ENCODE measurements around the gene AUTS2. TPM values are rescaled to one million over a fixed set of nuclear protein-coding genes. Genes with fewer than 3 reads are reported as not detected.

The AUTS2 gene
- polyA plus RNA-seq, 1 donor from 2014 or later, result 97.3 TPM

GRCh38 chr7:70694434-70694970, 1096.2 kb downstream of the AUTS2 start:
- TF ChIP-seq SMC3 (conservative IDR thresholded peaks at IDR 0.05; ENCODE audit: poor library complexity) (no peak), POLR2AphosphoS5 (IDR thresholded peaks at IDR 0.05) (no peak), RAD21 (conservative IDR thresholded peaks at IDR 0.05) (no peak), EZH2 (IDR thresholded peaks at IDR 0.05; ENCODE audit: borderline replicate concordance, insufficient read depth, low read length, poor library complexity, severe bottlenecking) (no peak), CTCF (IDR thresholded peaks at IDR 0.05; ENCODE audit: poor library complexity, severe bottlenecking) (no peak), EP300 (conservative IDR thresholded peaks at IDR 0.05; ENCODE audit: poor library complexity, severe bottlenecking) (no peak), MXI1 (conservative IDR thresholded peaks at IDR 0.05; ENCODE audit: poor library complexity, severe bottlenecking) (no peak), REST (IDR thresholded peaks at IDR 0.05; ENCODE audit: borderline replicate concordance) (no peak)
- peaks cover 89% of the 10 kb centered on the region for H3K79me2 ChIP-seq (replicated peaks; ENCODE audit: insufficient read depth, low read length)
- H3K4me3 ChIP-seq (ENCODE audit: low read length), result peak overlapping the region; percentile 87
- H2AFZ ChIP-seq (ENCODE audit: low read depth, low read length), result no peak overlapping the region
- H3K27ac ChIP-seq (ENCODE audit: low read length), result peak overlapping the region; percentile 91
- H3K9ac ChIP-seq (ENCODE audit: low read length), result peak overlapping the region; percentile 94
- peaks cover 23% of the 10 kb centered on the region for H4K20me1 ChIP-seq (ENCODE audit: insufficient read depth)
- H3K9me3 ChIP-seq (ENCODE audit: low read length), result no peaks in the 10 kb centered on the region
- H3F3A ChIP-seq (ENCODE audit: insufficient read depth, low read length, poor library complexity, severe bottlenecking), result peaks cover 3% of the 10 kb centered on the region
- no peaks in the 10 kb centered on the region for H3K27me3 ChIP-seq (ENCODE audit: insufficient read depth, low read depth, low read length)
- H3K36me3 ChIP-seq (ENCODE audit: insufficient read depth, low read length), result no peaks in the 10 kb centered on the region
- H3K9me2 ChIP-seq (ENCODE audit: insufficient read depth, low read length), result no peaks in the 10 kb centered on the region
- no peak overlapping the region for H3K4me2 ChIP-seq (ENCODE audit: low read length)

GRCh38 chr7:70694971-70695794, 1096.9 kb downstream of the AUTS2 start:
- H3K36me3 ChIP-seq (ENCODE audit: insufficient read depth, low read length), result no peaks in the 10 kb centered on the region
- H3K79me2 ChIP-seq (replicated peaks; ENCODE audit: insufficient read depth, low read length), result peaks cover 90% of the 10 kb centered on the region
- peaks cover 25% of the 10 kb centered on the region for H4K20me1 ChIP-seq (ENCODE audit: insufficient read depth)
- no peak overlapping the region for H2AFZ ChIP-seq (ENCODE audit: low read depth, low read length)
- peak overlapping the region; percentile 93 for H3K4me2 ChIP-seq (ENCODE audit: low read length)
- H3K9me2 ChIP-seq (ENCODE audit: insufficient read depth, low read length), result no peaks in the 10 kb centered on the region
- H3K27me3 ChIP-seq (ENCODE audit: insufficient read depth, low read depth, low read length), result no peaks in the 10 kb centered on the region
- no peak for TF ChIP-seq POLR2AphosphoS5 (IDR thresholded peaks at IDR 0.05)
- TF ChIP-seq REST (IDR thresholded peaks at IDR 0.05; ENCODE audit: borderline replicate concordance), result peak; percentile 46
- H3K4me3 ChIP-seq (ENCODE audit: low read length), result peak overlapping the region; percentile 87
- H3K27ac ChIP-seq (ENCODE audit: low read length), result peak overlapping the region; percentile 91
- H3K9me3 ChIP-seq (ENCODE audit: low read length), result no peaks in the 10 kb centered on the region
- H3F3A ChIP-seq (ENCODE audit: insufficient read depth, low read length, poor library complexity, severe bottlenecking), result peaks cover 3% of the 10 kb centered on the region
- H3K9ac ChIP-seq (ENCODE audit: low read length), result peak overlapping the region; percentile 94
